Lung (tissue), 12 donors: ENCODE measurements around the gene RRP8. TPM values are rescaled to one million over a fixed set of nuclear protein-coding genes. Genes with fewer than 3 reads are reported as not detected.

Experiments used
- ATAC-seq: fragments of 200-7000 bp; cut with Tn5 transposase; one replicate; pipeline ENCODE4 v1.9.1; 2020; ENCODE audit warnings: moderate number of reproducible peaks; ENCODE audit not compliant: insufficient read depth, low FRiP score
- DNase-seq, 3 donors: peaks; one replicate each; pipeline ENCODE4 v3.0.0-alpha.2; 2013 to 2017
- H3K27ac ChIP-seq, 2 donors: one replicate each; pipeline ENCODE4 v1.5.1; 2013; ENCODE audit warnings: mild to moderate bottlenecking in 2 of 2, moderate library complexity in 2 of 2, control low read depth in 1 of 2, inconsistent platforms in 1 of 2, low read depth in 1 of 2, low read length in 1 of 2
- H3K27me3 ChIP-seq, 3 donors: one replicate each; pipeline ENCODE4 v1.5.1; 2013; ENCODE audit warnings: low read length in 2 of 3; ENCODE audit not compliant: control insufficient read depth in 3 of 3, insufficient read depth in 3 of 3
- H3K36me3 ChIP-seq, 4 donors: one replicate each; pipeline ENCODE4 v1.5.1; 2013; ENCODE audit warnings: low read length in 4 of 4, mild to moderate bottlenecking in 1 of 4, moderate library complexity in 1 of 4; ENCODE audit not compliant: control insufficient read depth in 4 of 4, insufficient read depth in 4 of 4
- H3K4me1 ChIP-seq, 5 donors: one replicate each; pipeline ENCODE4 v1.5.1; 2013; ENCODE audit warnings: low read length in 5 of 5, mild to moderate bottlenecking in 2 of 5, moderate library complexity in 1 of 5; ENCODE audit not compliant: control insufficient read depth in 5 of 5, insufficient read depth in 5 of 5
- H3K4me3 ChIP-seq: one replicate; pipeline ENCODE4 v1.5.1; 2013; ENCODE audit warnings: mild to moderate bottlenecking, control low read depth, moderate library complexity
- H3K9ac ChIP-seq, 2 donors: one replicate each; pipeline ENCODE4 v1.5.1; 2013; ENCODE audit warnings: low read length in 2 of 2, control low read depth in 1 of 2; ENCODE audit not compliant: insufficient read depth in 1 of 2
- H3K9me3 ChIP-seq, 4 donors: one replicate each; pipeline ENCODE4 v1.5.1; 2013; ENCODE audit warnings: low read length in 3 of 4, mild to moderate bottlenecking in 1 of 4, moderate library complexity in 1 of 4; ENCODE audit not compliant: control insufficient read depth in 4 of 4, insufficient read depth in 3 of 4
- CTCF ChIP-seq: IDR thresholded peaks from 2 replicates; pipeline ENCODE4 v1.5.1; 2012; ENCODE audit warnings: mild to moderate bottlenecking; ENCODE audit errors: control extremely low read depth, extremely low read depth
- WGBS, 2 donors: extraction: QIAGEN DNeasy Blood & Tissue Kit; methylation state at CpG; one replicate each; pipeline ENCODE4 v1.1.7; 2013; 5-methylcytosine and 5-hydroxymethylcytosine counted together
- polyA plus RNA-seq, 2 donors: library from polyadenylated mRNA; stranded (reverse); fragments of 200-250 nt; gene quantifications; one replicate each; pipeline ENCODE4 v1.2.1, GENCODE V29; 2013
- total RNA-seq, 2 donors: library from RNA; depleted of rRNA in 1 of 2; stranded (reverse); fragments of >200 nt in 1 of 2; gene quantifications; one replicate each; pipeline ENCODE4 v1.2.1, GENCODE V29; 2014 to 2021
- donor health status: control.
- donor health status: control.
- donor health status: Bipolar disorder and iron deficiency.
- donor health status: healthy.
- donor health status: DM: yes; HTN: yes; CAD: no.

The RRP8 gene
- total and polyA plus RNA-seq, 4 donors = 15.0 to 19.1 (median 16.8) TPM

- H3K4me1 ChIP-seq = no peaks in the 10 kb centered on the region
- ATAC-seq (no peak), DNase-seq (no peak)
- 87 to 100% methylated on average over 1 of the region's 1 CpG for WGBS, 2 donors
- H3K9ac ChIP-seq = no peak overlapping the region
- no peaks in the 10 kb centered on the region for H3K27me3 ChIP-seq
- no peak overlapping the region for H3K27ac ChIP-seq
- TF ChIP-seq CTCF = no peak
- peaks cover 0 to 10% (median 0%) of the 10 kb centered on the region in 4 donors for H3K36me3 ChIP-seq
- no peak overlapping the region for H3K4me3 ChIP-seq
- no peaks in the 10 kb centered on the region for H3K9me3 ChIP-seq
These were observed 44.0 kb downstream of the RRP8 start for GRCh38 chr11:6559369-6559768.

- H3K36me3 ChIP-seq = peaks cover 0 to 5% (median 0%) of the 10 kb centered on the region in 4 donors
- no peaks in the 10 kb centered on the region for H3K27me3 ChIP-seq
- H3K27ac ChIP-seq = no peak overlapping the region
- H3K9ac ChIP-seq = no peak overlapping the region
- no peak overlapping the region for H3K4me3 ChIP-seq
- 97% methylated on average over 14 of the region's 14 CpGs for WGBS, 2 donors
- no peaks in the 10 kb centered on the region for H3K4me1 ChIP-seq
- no peak for ATAC-seq
- no peaks in the 10 kb centered on the region for H3K9me3 ChIP-seq
- DNase-seq = no peak
- no peak for TF ChIP-seq CTCF
These were observed 45.4 kb downstream of the RRP8 start for GRCh38 chr11:6557761-6558674.

GRCh38 chr11:6557063-6557462 lies 46.4 kb downstream of the RRP8 start:
- peaks cover 0 to 5% (median 0%) of the 10 kb centered on the region in 4 donors for H3K36me3 ChIP-seq
- WGBS, 2 donors = 94 to 96% methylated on average over 11 of the region's 11 CpGs
- DNase-seq (no peak), ATAC-seq (no peak)
- no peak overlapping the region for H3K4me3 ChIP-seq
- H3K27me3 ChIP-seq = no peaks in the 10 kb centered on the region
- no peak overlapping the region for H3K27ac ChIP-seq
- no peak for TF ChIP-seq CTCF
- H3K9ac ChIP-seq = no peak overlapping the region
- no peaks in the 10 kb centered on the region for H3K9me3 ChIP-seq
- H3K4me1 ChIP-seq = no peaks in the 10 kb centered on the region
